ENCODE measurements around the gene NUP210L.
"Not testable (repeated sequence)": the region's sequence is repeated elsewhere in the genome, so short reads cannot be mapped to it uniquely, and the experiment has no call there.

DNA sequence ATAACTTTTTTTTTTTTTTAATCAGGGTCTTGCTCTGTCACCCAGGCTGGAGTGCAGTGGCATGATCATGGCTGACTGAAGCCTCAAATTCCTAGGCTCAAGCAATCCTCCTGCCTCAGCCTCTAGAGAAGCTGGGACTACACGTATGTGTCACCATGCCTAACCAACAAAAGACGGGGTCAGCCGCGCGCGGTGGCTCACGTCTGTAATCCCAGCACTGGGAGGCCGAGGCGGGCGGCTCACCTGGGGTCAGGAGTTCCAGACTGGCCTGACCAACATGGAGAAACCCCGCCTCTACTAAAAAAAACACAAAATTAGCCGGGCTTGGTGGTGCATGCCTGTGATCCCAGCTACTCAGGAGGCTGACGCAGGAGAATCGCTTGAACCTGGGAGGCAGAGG is 142.3 kb downstream of the NUP210L start:
- TF ChIP-seq, protein P1, sequence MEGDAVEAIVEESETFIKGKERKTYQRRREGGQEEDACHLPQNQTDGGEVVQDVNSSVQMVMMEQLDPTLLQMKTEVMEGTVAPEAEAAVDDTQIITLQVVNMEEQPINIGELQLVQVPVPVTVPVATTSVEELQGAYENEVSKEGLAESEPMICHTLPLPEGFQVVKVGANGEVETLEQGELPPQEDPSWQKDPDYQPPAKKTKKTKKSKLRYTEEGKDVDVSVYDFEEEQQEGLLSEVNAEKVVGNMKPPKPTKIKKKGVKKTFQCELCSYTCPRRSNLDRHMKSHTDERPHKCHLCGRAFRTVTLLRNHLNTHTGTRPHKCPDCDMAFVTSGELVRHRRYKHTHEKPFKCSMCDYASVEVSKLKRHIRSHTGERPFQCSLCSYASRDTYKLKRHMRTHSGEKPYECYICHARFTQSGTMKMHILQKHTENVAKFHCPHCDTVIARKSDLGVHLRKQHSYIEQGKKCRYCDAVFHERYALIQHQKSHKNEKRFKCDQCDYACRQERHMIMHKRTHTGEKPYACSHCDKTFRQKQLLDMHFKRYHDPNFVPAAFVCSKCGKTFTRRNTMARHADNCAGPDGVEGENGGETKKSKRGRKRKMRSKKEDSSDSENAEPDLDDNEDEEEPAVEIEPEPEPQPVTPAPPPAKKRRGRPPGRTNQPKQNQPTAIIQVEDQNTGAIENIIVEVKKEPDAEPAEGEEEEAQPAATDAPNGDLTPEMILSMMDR (IDR thresholded peaks at IDR 0.05): not testable (repeated sequence)
- TF ChIP-seq POLR2A (IDR thresholded peaks at IDR 0.05): not testable (repeated sequence)

Measured in thyroid gland (tissue), 4 donors.